Measurements from ENCODE around the gene GRB2. TPM values are rescaled to one million over a fixed set of nuclear protein-coding genes. Genes with fewer than 3 reads are reported as not detected.

GRB2 gene
- total RNA-seq, 1 experiment from 2014 or later, result 92.6 TPM

DNA sequence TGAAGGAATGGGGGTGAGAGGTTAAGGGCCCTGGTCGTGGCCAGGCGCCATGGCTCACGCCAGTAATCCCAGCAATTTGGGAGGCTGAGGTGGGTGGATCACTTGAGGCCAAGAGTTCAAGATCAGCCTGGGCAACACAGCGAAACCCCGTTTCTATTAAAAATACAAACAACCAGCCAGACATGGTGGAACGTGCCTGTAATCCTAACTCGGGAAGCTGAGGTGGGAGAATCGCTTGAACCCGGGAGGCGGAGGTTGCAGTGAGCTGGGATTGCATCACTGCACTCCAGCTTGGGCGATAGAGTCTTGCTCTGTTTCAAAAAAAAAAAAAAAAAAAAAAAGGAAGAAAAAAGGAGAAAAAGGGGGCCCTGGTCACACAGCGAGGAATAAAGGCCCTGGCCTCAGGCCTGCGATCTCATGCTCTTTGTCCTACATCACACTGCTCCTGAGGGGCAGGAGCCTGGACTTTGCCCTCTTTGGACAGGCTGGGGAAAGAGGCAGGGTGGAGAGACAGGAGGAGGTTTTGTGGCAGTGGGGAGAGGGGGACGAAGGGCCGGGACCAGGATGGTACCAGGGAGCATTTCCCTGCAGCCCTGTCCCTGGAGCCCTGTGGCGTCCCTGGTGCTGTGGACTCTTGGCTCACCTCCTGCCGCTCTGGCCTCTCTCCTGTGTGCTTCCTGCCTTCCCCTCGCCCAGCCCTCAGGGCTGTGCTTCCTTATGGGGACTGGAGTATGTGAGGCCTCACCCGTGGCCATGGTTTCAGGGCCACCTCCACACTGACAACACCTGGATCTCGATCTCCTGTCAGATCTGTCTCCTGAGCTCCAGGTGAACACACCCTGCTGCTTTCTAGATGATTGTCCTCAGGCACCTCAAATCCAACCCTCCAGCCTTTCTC, 96.5 kb downstream of the GRB2 start:
- Mint-ChIP-seq H3K4me1 (0 out of 2 replicates have a peak, but pooled peaks cover 5% of the 10 kb centered on the region), H3K4me3 (no peak overlapping the region), H3K9me3 (no peaks in the 10 kb centered on the region), H3K36me3 (no peaks in the 10 kb centered on the region), H3K27me3 (ENCODE audit: low read depth) (no peaks in the 10 kb centered on the region), H3K27ac (peak overlapping the region; percentile 70; the same call in 1 of the 2 replicates)
- CTCF ChIA-PET, result interaction anchor here (0.8 to 1.2 kb wide), 3 partner anchors 14 to 38 kb away, joined by 3 to 4 read pairs (median 4); partner anchors contain the start of genes MIF4GD and SLC25A19
- TF ChIP-seq GABPB1 (CRISPR knock-in tag; IDR thresholded peaks at IDR 0.05) (peak; percentile 60; the same call in 1 of the 2 replicates), NR1H2 (CRISPR knock-in tag; IDR thresholded peaks at IDR 0.05) (no peak)
- TF ChIP-seq, protein P1, sequence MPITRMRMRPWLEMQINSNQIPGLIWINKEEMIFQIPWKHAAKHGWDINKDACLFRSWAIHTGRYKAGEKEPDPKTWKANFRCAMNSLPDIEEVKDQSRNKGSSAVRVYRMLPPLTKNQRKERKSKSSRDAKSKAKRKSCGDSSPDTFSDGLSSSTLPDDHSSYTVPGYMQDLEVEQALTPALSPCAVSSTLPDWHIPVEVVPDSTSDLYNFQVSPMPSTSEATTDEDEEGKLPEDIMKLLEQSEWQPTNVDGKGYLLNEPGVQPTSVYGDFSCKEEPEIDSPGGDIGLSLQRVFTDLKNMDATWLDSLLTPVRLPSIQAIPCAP (CRISPR knock-in tag; IDR thresholded peaks at IDR 0.05), result no peak
- no peak for DNase-seq (ENCODE audit: low spot score)
- POLR2A ChIA-PET, result interaction anchor here (0.6 to 1.2 kb wide), 4 partner anchors 11 to 97 kb away, joined by 3 to 8 read pairs (median 4); partner anchors contain the start of genes GRB2 and SLC25A19
- peak; percentile 60 for ATAC-seq

- DNase-seq (ENCODE audit: low spot score), result no peak
- TF ChIP-seq NR2C2 (CRISPR knock-in tag; IDR thresholded peaks at IDR 0.05) (no peak), ATF1 (CRISPR knock-in tag; IDR thresholded peaks at IDR 0.05) (no peak), ATF2 (CRISPR knock-in tag; IDR thresholded peaks at IDR 0.05; ENCODE audit: borderline replicate concordance, low read depth) (no peak), SMAD4 (CRISPR knock-in tag; IDR thresholded peaks at IDR 0.05) (no peak), ZNF138 (CRISPR knock-in tag; conservative IDR thresholded peaks at IDR 0.05) (no peak), ZNF671 (CRISPR knock-in tag; IDR thresholded peaks at IDR 0.05) (no peak)
- TF ChIP-seq, protein P2, sequence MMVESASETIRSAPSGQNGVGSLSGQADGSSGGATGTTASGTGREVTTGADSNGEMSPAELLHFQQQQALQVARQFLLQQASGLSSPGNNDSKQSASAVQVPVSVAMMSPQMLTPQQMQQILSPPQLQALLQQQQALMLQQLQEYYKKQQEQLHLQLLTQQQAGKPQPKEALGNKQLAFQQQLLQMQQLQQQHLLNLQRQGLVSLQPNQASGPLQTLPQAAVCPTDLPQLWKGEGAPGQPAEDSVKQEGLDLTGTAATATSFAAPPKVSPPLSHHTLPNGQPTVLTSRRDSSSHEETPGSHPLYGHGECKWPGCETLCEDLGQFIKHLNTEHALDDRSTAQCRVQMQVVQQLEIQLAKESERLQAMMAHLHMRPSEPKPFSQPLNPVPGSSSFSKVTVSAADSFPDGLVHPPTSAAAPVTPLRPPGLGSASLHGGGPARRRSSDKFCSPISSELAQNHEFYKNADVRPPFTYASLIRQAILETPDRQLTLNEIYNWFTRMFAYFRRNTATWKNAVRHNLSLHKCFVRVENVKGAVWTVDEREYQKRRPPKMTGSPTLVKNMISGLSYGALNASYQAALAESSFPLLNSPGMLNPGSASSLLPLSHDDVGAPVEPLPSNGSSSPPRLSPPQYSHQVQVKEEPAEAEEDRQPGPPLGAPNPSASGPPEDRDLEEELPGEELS (CRISPR knock-in tag; IDR thresholded peaks at IDR 0.05), result no peak
- Mint-ChIP-seq H3K27ac (peak overlapping the region; percentile 25), H3K4me1 (0 out of 2 replicates have a peak, but pooled peaks cover 5% of the 10 kb centered on the region), H3K9me3 (no peaks in the 10 kb centered on the region), H3K36me3 (no peaks in the 10 kb centered on the region), H3K27me3 (ENCODE audit: low read depth) (no peaks in the 10 kb centered on the region), H3K4me3 (no peak overlapping the region)
- ChIA-PET CTCF (interaction anchor here (0.8 to 1.2 kb wide), 3 partner anchors 15 to 37 kb away, joined by 3 to 4 read pairs (median 4); partner anchors contain the start of genes MIF4GD and SLC25A19), POLR2A (interaction anchor here (0.6 to 1.2 kb wide), 4 partner anchors 12 to 97 kb away, joined by 3 to 8 read pairs (median 4); partner anchors contain the start of genes GRB2 and SLC25A19)
- no peak for ATAC-seq
Observed at GRCh38 chr17:75307957-75308731, 97.3 kb downstream of the GRB2 start.

GRCh38 chr17:75301502-75302206, 103.8 kb downstream of the GRB2 start:
- DNase-seq (ENCODE audit: low spot score) (no peak), ATAC-seq (no peak)
- ChIA-PET CTCF (interaction anchor here (1.1 kb wide), 1 partner anchor 31 kb away, joined by 3 read pairs; the partner anchor contains the start of gene MIF4GD), POLR2A (no interaction called here)
- Mint-ChIP-seq H3K27me3 (ENCODE audit: low read depth) (no peaks in the 10 kb centered on the region), H3K4me3 (no peak overlapping the region), H3K27ac (no peak overlapping the region), H3K9me3 (no peaks in the 10 kb centered on the region), H3K36me3 (no peaks in the 10 kb centered on the region), H3K4me1 (no peaks in the 10 kb centered on the region)
- TF ChIP-seq, protein P3, sequence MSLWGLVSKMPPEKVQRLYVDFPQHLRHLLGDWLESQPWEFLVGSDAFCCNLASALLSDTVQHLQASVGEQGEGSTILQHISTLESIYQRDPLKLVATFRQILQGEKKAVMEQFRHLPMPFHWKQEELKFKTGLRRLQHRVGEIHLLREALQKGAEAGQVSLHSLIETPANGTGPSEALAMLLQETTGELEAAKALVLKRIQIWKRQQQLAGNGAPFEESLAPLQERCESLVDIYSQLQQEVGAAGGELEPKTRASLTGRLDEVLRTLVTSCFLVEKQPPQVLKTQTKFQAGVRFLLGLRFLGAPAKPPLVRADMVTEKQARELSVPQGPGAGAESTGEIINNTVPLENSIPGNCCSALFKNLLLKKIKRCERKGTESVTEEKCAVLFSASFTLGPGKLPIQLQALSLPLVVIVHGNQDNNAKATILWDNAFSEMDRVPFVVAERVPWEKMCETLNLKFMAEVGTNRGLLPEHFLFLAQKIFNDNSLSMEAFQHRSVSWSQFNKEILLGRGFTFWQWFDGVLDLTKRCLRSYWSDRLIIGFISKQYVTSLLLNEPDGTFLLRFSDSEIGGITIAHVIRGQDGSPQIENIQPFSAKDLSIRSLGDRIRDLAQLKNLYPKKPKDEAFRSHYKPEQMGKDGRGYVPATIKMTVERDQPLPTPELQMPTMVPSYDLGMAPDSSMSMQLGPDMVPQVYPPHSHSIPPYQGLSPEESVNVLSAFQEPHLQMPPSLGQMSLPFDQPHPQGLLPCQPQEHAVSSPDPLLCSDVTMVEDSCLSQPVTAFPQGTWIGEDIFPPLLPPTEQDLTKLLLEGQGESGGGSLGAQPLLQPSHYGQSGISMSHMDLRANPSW (CRISPR knock-in tag; conservative IDR thresholded peaks at IDR 0.05; ENCODE audit: low read depth), result no peak
- TF ChIP-seq ZNF423 (CRISPR knock-in tag; IDR thresholded peaks at IDR 0.05), result no peak
- no peak for TF ChIP-seq ZNF138 (CRISPR knock-in tag; conservative IDR thresholded peaks at IDR 0.05)
- no peak for TF ChIP-seq TCF7 (CRISPR knock-in tag; IDR thresholded peaks at IDR 0.05; ENCODE audit: low read depth)
- TF ChIP-seq ZNF232 (CRISPR knock-in tag; IDR thresholded peaks at IDR 0.05), result no peak
- TF ChIP-seq GRHL2 (CRISPR knock-in tag; IDR thresholded peaks at IDR 0.05; ENCODE audit: insufficient replicate concordance, severe bottlenecking), result no peak
- no peak for TF ChIP-seq SOX15 (CRISPR knock-in tag; IDR thresholded peaks at IDR 0.05)
- no peak for TF ChIP-seq NFYB (CRISPR knock-in tag; conservative IDR thresholded peaks at IDR 0.05; ENCODE audit: low read depth)
- no peak for TF ChIP-seq JUN (CRISPR knock-in tag; IDR thresholded peaks at IDR 0.05)
- TF ChIP-seq, protein P4, sequence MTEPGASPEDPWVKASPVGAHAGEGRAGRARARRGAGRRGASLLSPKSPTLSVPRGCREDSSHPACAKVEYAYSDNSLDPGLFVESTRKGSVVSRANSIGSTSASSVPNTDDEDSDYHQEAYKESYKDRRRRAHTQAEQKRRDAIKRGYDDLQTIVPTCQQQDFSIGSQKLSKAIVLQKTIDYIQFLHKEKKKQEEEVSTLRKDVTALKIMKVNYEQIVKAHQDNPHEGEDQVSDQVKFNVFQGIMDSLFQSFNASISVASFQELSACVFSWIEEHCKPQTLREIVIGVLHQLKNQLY (CRISPR knock-in tag; IDR thresholded peaks at IDR 0.05), result no peak
- TF ChIP-seq FOXK1 (CRISPR knock-in tag; IDR thresholded peaks at IDR 0.05), result no peak
